HepG2 (cell line): Measurements from ENCODE around the gene NUP214. TPM values are rescaled to one million over a fixed set of nuclear protein-coding genes. Genes with fewer than 3 reads are reported as not detected.

ENCODE experiments used
- ATAC-seq: fragments of 200-7000 bp; cut with Tn5 transposase; 3 replicates; pipeline ENCODE4 v1.9.1; 2020; ENCODE audit warnings: mild to moderate bottlenecking, moderate library complexity
- BruUV-seq: library from RNA; stranded (reverse); fragments of 400-500 nt; replicated peaks from 2 replicates; lab custom pipeline; 2021; lab: Mats Ljungman, UMichigan
- CTCF ChIA-PET: fragments of 300-600 bp; formaldehyde crosslinking; extraction: SDS; loops from one replicate; lab custom pipeline; 2021; ENCODE audit warnings: low total read pairs, inconsistent platforms, low intra/inter-chr PET ratio; lab: Yijun Ruan, JAX
- POLR2A ChIA-PET: fragments of 350-600 bp; sonication (Branson Sonifier 250); formaldehyde crosslinking; loops from one replicate; lab custom pipeline; 2020; ENCODE audit warnings: antibody characterized with exemption, inconsistent platforms; lab: Yijun Ruan, JAX
- DNase-seq: peaks from one replicate; pipeline ENCODE4 v3.0.0-alpha.2; 2015; ENCODE audit warnings: low spot score
- FAIRE-seq: peaks from 3 replicates; lab custom pipeline; 2011; peaks lifted over from hg19 to GRCh38; lab: Jason Lieb, UNC
- H2AFZ ChIP-seq: one replicate; pipeline ENCODE4 v1.6.1; 2011; ENCODE audit warnings: low read length, inconsistent platforms
- H3K27ac ChIP-seq: fragments of 300-600 bp; 3 replicates; pipeline ENCODE4 v1.8.0; 2011; ENCODE audit warnings: mixed run types, mild to moderate bottlenecking, mixed read lengths, low read length, inconsistent platforms; ENCODE audit not compliant: insufficient read depth; ENCODE audit errors: extremely low read length
- H3K27me3 ChIP-seq, 2 experiments: fragments of 200-600 bp in 1 of 2; 2 replicates in 1 of 2; 3 replicates in 1 of 2; pipeline versions ENCODE4 v1.6.0 to v1.8.0; 2011; ENCODE audit warnings: low read length in 2 of 2, mild to moderate bottlenecking in 2 of 2, moderate library complexity in 2 of 2, inconsistent platforms in 1 of 2; ENCODE audit not compliant: insufficient read depth in 2 of 2, control insufficient read depth in 1 of 2
- H3K36me3 ChIP-seq, 2 experiments: fragments of 200-600 bp in 1 of 2; replicated peaks in 1 of 2; 2 replicates in 1 of 2; 3 replicates in 1 of 2; pipeline versions ENCODE4 v1.5.1 to v1.8.0; 2011; ENCODE audit warnings: low read length in 2 of 2, inconsistent platforms in 1 of 2; ENCODE audit not compliant: insufficient read depth in 2 of 2, control insufficient read depth in 1 of 2
- H3K4me1 ChIP-seq: 2 replicates; pipeline ENCODE4 v1.5.1; 2012; ENCODE audit warnings: low read length, inconsistent platforms; ENCODE audit not compliant: insufficient read depth
- H3K4me2 ChIP-seq: 2 replicates; pipeline ENCODE4 v1.6.0; 2011; ENCODE audit warnings: low read depth, low read length, inconsistent platforms
- H3K4me3 ChIP-seq, 3 experiments: fragments of 200-600 bp in 1 of 3; sonication (generic), shearing (Covaris generic) in 1 of 3; replicated peaks in 1 of 3; 2 replicates each; pipeline ENCODE4 v1.5.1; 2011 to 2016; ENCODE audit warnings: low read length in 3 of 3, inconsistent platforms in 2 of 3, low read depth in 2 of 3, mild to moderate bottlenecking in 2 of 3, control low read depth in 1 of 3, mixed read lengths in 1 of 3; ENCODE audit not compliant: insufficient read depth in 1 of 3
- H3K79me2 ChIP-seq: one replicate; pipeline ENCODE4 v1.6.1; 2011; ENCODE audit warnings: low read length, inconsistent platforms; ENCODE audit not compliant: insufficient read depth
- H3K9ac ChIP-seq: 2 replicates; pipeline ENCODE4 v1.6.0; 2011; ENCODE audit warnings: mild to moderate bottlenecking, low read depth, low read length, inconsistent platforms; ENCODE audit not compliant: insufficient read depth
- H3K9me3 ChIP-seq: 2 replicates; pipeline ENCODE4 v1.5.1; 2012; ENCODE audit warnings: mild to moderate bottlenecking, low read length
- H4K20me1 ChIP-seq: 2 replicates; pipeline ENCODE4 v1.6.0; 2011; ENCODE audit warnings: inconsistent platforms, mild to moderate bottlenecking, low read length, moderate library complexity; ENCODE audit not compliant: insufficient read depth
- CBX1 ChIP-seq: IDR thresholded peaks from one replicate; pipeline ENCODE4 v1.6.1; 2016; ENCODE audit warnings: antibody characterized with exemption, low read depth
- KDM4B ChIP-seq: sonication (generic); formaldehyde crosslinking; IDR thresholded peaks from 2 replicates; pipeline ENCODE4 v1.4.0; 2020; ENCODE audit warnings: missing genetic modification reagents
- KLF12 ChIP-seq: sonication (generic); formaldehyde crosslinking; IDR thresholded peaks from 2 replicates; pipeline ENCODE4 v1.4.0; 2020; ENCODE audit warnings: missing genetic modification reagents, borderline replicate concordance
- ZNF264 ChIP-seq: sonication (generic); formaldehyde crosslinking; IDR thresholded peaks from 2 replicates; pipeline ENCODE4 v1.4.0; 2020; ENCODE audit warnings: missing genetic modification reagents
- ZNF629 ChIP-seq: sonication (generic); formaldehyde crosslinking; conservative IDR thresholded peaks from 2 replicates; pipeline ENCODE4 v1.5.0; 2020; ENCODE audit warnings: missing genetic modification reagents
- WGBS: methylation state at CpG from one replicate; pipeline ENCODE4 v1.1.6; 2017; ENCODE audit warnings: low lambda C conversion rate; 5-methylcytosine and 5-hydroxymethylcytosine counted together
- in situ Hi-C: cut with HindIII; loops from 2 replicates; pipeline ENCODE4 v1.10.0; 2017; ENCODE audit warnings: low pct_unique_long_range_greater_than_20kb; ENCODE audit not compliant: extremely low pct_ligation_motif_present
- intact Hi-C: fragments of 100-400 bp; cut with micrococcal nuclease; formaldehyde crosslinking; loops from one replicate; pipeline ENCODE4 v1.10.0; 2022; ENCODE audit not compliant: unreplicated experiment
- polyA plus RNA-seq, 8 experiments: library from polyadenylated mRNA; depleted of rRNA in 3 of 8; stranded (reverse) in 7 of 8; unstranded in 1 of 8; fragments of >200 nt; fragmentation: Illumina TruSeq in 4 of 8; extraction: Trizol in 4 of 8; gene quantifications; 2 replicates each; pipeline versions ENCODE4 v1.2.1 to v1.2.3, GENCODE V29; 2011 to 2016; ENCODE audit warnings: low read depth in 4 of 8, missing spikeins in 1 of 8, mixed read lengths in 1 of 8; ENCODE audit not compliant: insufficient read depth in 1 of 8
- total RNA-seq, 5 experiments: library from RNA; depleted of rRNA; stranded (reverse); fragments of >200 nt; fragmentation: Illumina TruSeq; extraction: Trizol; gene quantifications; 2 replicates each; pipeline ENCODE4 v1.2.3, GENCODE V29; 2016; ENCODE audit warnings: low read depth in 1 of 5
- TF ChIP-seq, protein P1 (sequence below): IDR thresholded peaks from 2 replicates; pipeline ENCODE4 v1.6.1; 2012; ENCODE audit warnings: low read length, improper control_type of control experiment

The NUP214 gene
- total and polyA plus RNA-seq, 2 of the 13 experiments (the other 11 are each of a cell fraction or from before 2014, with no cell fraction given), result 8.4 to 16.0 TPM

GRCh38 chr9:131084661-131085369 is 40.6 kb upstream of the NUP214 start (continued):
- TF ChIP-seq, protein P1, sequence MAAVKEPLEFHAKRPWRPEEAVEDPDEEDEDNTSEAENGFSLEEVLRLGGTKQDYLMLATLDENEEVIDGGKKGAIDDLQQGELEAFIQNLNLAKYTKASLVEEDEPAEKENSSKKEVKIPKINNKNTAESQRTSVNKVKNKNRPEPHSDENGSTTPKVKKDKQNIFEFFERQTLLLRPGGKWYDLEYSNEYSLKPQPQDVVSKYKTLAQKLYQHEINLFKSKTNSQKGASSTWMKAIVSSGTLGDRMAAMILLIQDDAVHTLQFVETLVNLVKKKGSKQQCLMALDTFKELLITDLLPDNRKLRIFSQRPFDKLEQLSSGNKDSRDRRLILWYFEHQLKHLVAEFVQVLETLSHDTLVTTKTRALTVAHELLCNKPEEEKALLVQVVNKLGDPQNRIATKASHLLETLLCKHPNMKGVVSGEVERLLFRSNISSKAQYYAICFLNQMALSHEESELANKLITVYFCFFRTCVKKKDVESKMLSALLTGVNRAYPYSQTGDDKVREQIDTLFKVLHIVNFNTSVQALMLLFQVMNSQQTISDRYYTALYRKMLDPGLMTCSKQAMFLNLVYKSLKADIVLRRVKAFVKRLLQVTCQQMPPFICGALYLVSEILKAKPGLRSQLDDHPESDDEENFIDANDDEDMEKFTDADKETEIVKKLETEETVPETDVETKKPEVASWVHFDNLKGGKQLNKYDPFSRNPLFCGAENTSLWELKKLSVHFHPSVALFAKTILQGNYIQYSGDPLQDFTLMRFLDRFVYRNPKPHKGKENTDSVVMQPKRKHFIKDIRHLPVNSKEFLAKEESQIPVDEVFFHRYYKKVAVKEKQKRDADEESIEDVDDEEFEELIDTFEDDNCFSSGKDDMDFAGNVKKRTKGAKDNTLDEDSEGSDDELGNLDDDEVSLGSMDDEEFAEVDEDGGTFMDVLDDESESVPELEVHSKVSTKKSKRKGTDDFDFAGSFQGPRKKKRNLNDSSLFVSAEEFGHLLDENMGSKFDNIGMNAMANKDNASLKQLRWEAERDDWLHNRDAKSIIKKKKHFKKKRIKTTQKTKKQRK, result no peak
- no peak for TF ChIP-seq KDM4B
- TF ChIP-seq KLF12 (CRISPR knock-in tag), result no peak
- TF ChIP-seq ZNF264 (CRISPR knock-in tag), result no peak

DNA sequence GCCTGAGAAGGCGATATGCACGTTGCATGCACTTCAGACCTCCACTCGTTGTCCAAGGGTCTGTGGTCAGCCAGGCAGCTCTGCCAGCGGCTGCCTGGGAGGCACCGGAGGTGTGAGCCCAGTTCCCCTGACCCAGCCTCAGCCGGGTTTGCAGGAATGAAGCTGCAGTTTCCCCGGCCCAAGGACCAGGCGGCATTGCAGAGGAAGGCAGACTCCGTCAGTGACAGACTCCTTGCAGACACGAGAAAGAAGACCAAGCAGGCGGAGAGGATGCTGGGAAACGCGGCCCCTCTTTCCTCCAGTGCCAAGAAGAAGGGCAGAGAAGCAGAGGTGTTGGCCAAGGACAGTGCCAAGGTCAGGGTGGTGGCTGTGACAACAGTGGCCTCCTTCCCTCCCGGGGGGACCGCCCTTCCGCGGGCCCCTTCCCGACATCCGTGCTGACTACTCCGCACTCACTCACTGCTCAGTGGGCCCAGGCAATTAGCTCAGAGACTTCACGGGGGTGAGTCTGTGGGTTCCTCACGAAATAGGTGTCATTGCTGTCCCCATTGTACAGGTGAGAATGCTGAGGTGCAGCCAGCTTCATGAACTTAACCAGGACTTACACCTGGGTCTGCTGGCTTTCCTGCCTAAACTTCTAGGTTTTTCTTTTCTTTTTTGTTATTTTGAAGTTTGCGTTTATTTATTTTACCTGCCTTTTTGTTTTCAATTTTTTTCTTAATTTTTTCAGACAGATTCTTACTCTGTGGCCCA is 39.8 kb upstream of the NUP214 start:
- H3K4me3 ChIP-seq, result no peak overlapping the region
- H4K20me1 ChIP-seq, result no peaks in the 10 kb centered on the region
- FAIRE-seq (no peak), DNase-seq (no peak)
- no peak overlapping the region for H2AFZ ChIP-seq
- H3K79me2 ChIP-seq, result no peaks in the 10 kb centered on the region
- in situ Hi-C loops, result no loop called here
- peaks cover 4 to 67% of the 10 kb centered on the region in 2 experiments; a peak in 4 of 5 replicates for H3K27me3 ChIP-seq
- TF ChIP-seq CBX1 (no peak), ZNF629 (CRISPR knock-in tag) (peak; percentile 73)
- TF ChIP-seq, all 625 proteins: peak for 1
- H3K4me1 ChIP-seq, result peaks cover 21% of the 10 kb centered on the region; the same call in 1 of the 2 replicates
- ATAC-seq, result peak; percentile 23; the same call in 2 of the 3 replicates
- 0 out of 2 replicates have a peak overlapping the region, but pooled peaks have one; percentile 30 for H3K4me2 ChIP-seq
- H3K36me3 ChIP-seq, result no peaks in the 10 kb centered on the region
- 32% methylated on average over 22 of the region's 23 CpGs for WGBS
- no peak overlapping the region for H3K27ac ChIP-seq
- H3K9ac ChIP-seq, result no peak overlapping the region
- POLR2A ChIA-PET, result interaction anchor here (0.9 kb wide), 1 partner anchor 9 kb away, joined by 3 read pairs; no protein-coding TSS in a partner anchor
- intact Hi-C loops, result no loop called here
- CTCF ChIA-PET, result no interaction called here
- no TSS peak for BruUV-seq
- no peaks in the 10 kb centered on the region for H3K9me3 ChIP-seq
